Esophagus muscularis mucosa (tissue), 4 donors: ENCODE data around the gene HSPA1L. TPM values are rescaled to one million over a fixed set of nuclear protein-coding genes. Genes with fewer than 3 reads are reported as not detected.

ENCODE experiments used
- DNase-seq: peaks from one replicate; pipeline ENCODE4 v3.0.0-alpha.2; 2017; ENCODE audit errors: extremely low spot score
- H3K27ac ChIP-seq, 4 donors: fragments of 200-600 bp; sonication (generic); replicated peaks in 1 of 4; 1 replicate in 3 of 4; 2 replicates in 1 of 4; pipeline ENCODE4 v1.5.1; 2016 to 2019; ENCODE audit warnings: mild to moderate bottlenecking in 1 of 4
- H3K27me3 ChIP-seq, 4 donors: fragments of 200-600 bp; sonication (generic); one replicate each; pipeline versions ENCODE4 v1.5.1 to v1.6.0; 2016 to 2019
- H3K36me3 ChIP-seq, 4 donors: fragments of 200-600 bp; sonication (generic); one replicate each; pipeline ENCODE4 v1.5.1; 2016 to 2019
- H3K4me1 ChIP-seq, 4 donors: fragments of 200-600 bp; sonication (generic); one replicate each; pipeline ENCODE4 v1.5.1; 2016 to 2019
- H3K4me3 ChIP-seq, 4 donors: fragments of 200-600 bp; sonication (generic); 1 replicate in 2 of 4; 2 replicates in 2 of 4; pipeline ENCODE4 v1.5.1; 2016 to 2019; ENCODE audit warnings: mild to moderate bottlenecking in 4 of 4, moderate library complexity in 1 of 4
- H3K9me3 ChIP-seq, 4 donors: fragments of 200-600 bp; sonication (generic); 1 replicate in 3 of 4; 2 replicates in 1 of 4; pipeline ENCODE4 v1.5.1; 2016 to 2019
- CTCF ChIP-seq, 3 experiments: fragments of 200-600 bp in 2 of 3; fragments of 450-650 bp in 1 of 3; sonication (generic) in 2 of 3; IDR thresholded peaks; one replicate each; pipeline ENCODE4 v1.5.1; 2017 to 2019; ENCODE audit warnings: antibody characterized with exemption in 3 of 3, mild to moderate bottlenecking in 2 of 3, moderate library complexity in 1 of 3
- EP300 ChIP-seq: sonication (generic); formaldehyde crosslinking; IDR thresholded peaks from one replicate; pipeline ENCODE4 v1.6.1; 2017; ENCODE audit warnings: antibody characterized with exemption
- POLR2A ChIP-seq: fragments of 450-650 bp; IDR thresholded peaks from one replicate; pipeline ENCODE4 v1.6.1; 2017; ENCODE audit warnings: antibody characterized with exemption, moderate library complexity, mild to moderate bottlenecking, low read depth
- POLR2AphosphoS5 ChIP-seq, 2 donors: sonication (generic); formaldehyde crosslinking; IDR thresholded peaks; one replicate each; pipeline ENCODE4 v1.6.1; 2017; ENCODE audit warnings: antibody characterized with exemption in 2 of 2
- WGBS: methylation state at CpG from one replicate; pipeline ENCODE4 v1.1.5; 2018; 5-methylcytosine and 5-hydroxymethylcytosine counted together
- intact Hi-C: fragments of 100-400 bp; cut with DNase I; formaldehyde crosslinking; loops from one replicate; pipeline ENCODE4 v1.15.1; 2023
- small RNA-seq, 3 donors: library from RNA; depleted of rRNA; stranded (forward); fragments of <200 nt; gene quantifications; one replicate each; pipeline ENCODE3, GENCODE V24; 2016
- total RNA-seq, 4 donors: library from RNA; depleted of rRNA; stranded (reverse); fragments of >200 nt; gene quantifications; one replicate each; pipeline versions ENCODE4 v1.1.0 to v1.2.1, GENCODE V29; 2016

HSPA1L gene
- total RNA-seq, 4 donors from 2014 or later: 1.2 to 3.7 (median 2.6) TPM

DNA sequence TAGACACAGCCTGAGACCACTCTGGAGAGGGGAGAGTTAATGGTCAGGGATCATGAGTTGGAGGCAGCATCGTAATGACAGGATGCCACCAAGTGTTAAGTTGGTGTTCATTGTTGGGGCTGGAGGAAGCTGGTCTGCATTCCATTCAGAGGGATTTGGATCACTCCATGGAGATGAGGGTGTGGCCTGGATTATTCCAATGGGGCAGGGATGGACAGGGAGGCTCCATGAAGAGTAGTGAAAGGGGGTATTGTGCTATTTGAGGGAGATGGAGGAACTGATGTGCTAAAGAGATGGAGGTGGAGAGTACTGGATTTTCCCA, 51.5 kb downstream of the HSPA1L start:
- 22% methylated on average over 1 of the region's 1 CpG for WGBS
- intact Hi-C loops: no loop called here
- Histone ChIP-seq H3K9me3 (no peaks in the 10 kb centered on the region), H3K27me3 (peaks cover 0 to 3% (median 0%) of the 10 kb centered on the region in 4 donors), H3K36me3 (peaks cover 0 to 5% (median 0%) of the 10 kb centered on the region in 4 donors), H3K4me3 (no peak overlapping the region), H3K27ac (no peak overlapping the region), H3K4me1 (peaks cover 4 to 25% (median 19%) of the 10 kb centered on the region in 4 donors)
- no peak for TF ChIP-seq EP300
- no peak for TF ChIP-seq POLR2A
- no peak for DNase-seq

DNA sequence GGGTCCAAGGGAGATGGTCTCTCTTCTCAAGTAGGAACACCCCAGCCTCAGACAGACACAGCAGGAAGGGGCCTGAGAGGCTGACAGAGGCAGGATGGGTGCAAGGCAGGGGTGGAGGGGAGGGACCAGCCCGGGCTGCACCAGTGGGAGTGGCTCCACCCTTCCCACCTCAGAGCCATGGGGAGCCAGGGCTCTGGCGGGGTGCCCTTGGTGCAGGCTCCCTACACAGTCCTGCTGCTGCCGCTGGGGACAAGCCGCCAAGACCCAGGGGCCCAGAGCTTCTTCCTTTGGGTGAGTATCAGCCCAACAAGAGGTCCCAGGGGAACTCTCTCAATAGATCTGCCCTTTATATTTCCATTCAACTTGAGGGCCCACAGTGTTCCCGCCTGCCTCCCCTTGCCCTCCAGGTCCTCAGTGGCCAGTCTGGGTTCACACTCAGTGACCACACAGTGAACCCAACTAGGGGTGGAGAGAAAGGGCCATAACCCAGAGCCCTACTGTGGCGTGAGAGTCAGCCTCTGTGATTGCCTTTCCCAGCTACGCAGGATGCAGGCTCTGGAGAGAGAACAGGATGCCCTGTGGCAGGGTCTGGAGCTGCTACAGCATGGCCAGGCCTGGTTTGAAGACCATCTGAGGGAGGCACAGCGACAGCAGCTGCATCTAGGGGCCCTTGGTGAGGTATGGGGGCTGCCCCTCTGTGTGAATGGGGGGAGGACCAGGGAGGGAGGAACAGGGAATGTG, 52.0 kb downstream of the HSPA1L start:
- no peak for DNase-seq
- peaks cover 0 to 5% (median 0%) of the 10 kb centered on the region in 4 donors for H3K36me3 ChIP-seq
- no peak overlapping the region for H3K27ac ChIP-seq
- TF ChIP-seq CTCF (IDR thresholded peaks at IDR 0.05) (no peak), POLR2AphosphoS5 (IDR thresholded peaks at IDR 0.05) (no peak), EP300 (no peak), POLR2A (no peak)
- peaks cover 0 to 3% (median 0%) of the 10 kb centered on the region in 4 donors for H3K27me3 ChIP-seq
- intact Hi-C loops: no loop called here
- WGBS: 77% methylated on average over 3 of the region's 8 CpGs
- H3K4me3 ChIP-seq: no peak overlapping the region
- H3K4me1 ChIP-seq: peaks cover 4 to 25% (median 19%) of the 10 kb centered on the region in 4 donors
- no peaks in the 10 kb centered on the region for H3K9me3 ChIP-seq

- H3K27me3 ChIP-seq: peaks cover 0 to 3% (median 0%) of the 10 kb centered on the region in 4 donors
- H3K27ac ChIP-seq: no peak within 1 kb of the TSS
- peaks cover 4 to 25% (median 19%) of the 10 kb centered on the region in 4 donors for H3K4me1 ChIP-seq
- intact Hi-C loops: no loop called here
- WGBS: 74% methylated on average over 4 of the region's 4 CpGs
- H3K36me3 ChIP-seq: peaks cover 0 to 5% (median 0%) of the 10 kb centered on the region in 4 donors
- TF ChIP-seq EP300 (no peak), POLR2AphosphoS5 (IDR thresholded peaks at IDR 0.05) (no peak), POLR2A (no peak), CTCF (IDR thresholded peaks at IDR 0.05) (no peak)
- H3K9me3 ChIP-seq: no peaks in the 10 kb centered on the region
- H3K4me3 ChIP-seq: no peak within 1 kb of the TSS
- DNase-seq: no peak
These were observed 52.7 kb downstream of the HSPA1L start, which contains the start of gene SAPCD1 for GRCh38 chr6:31762356-31762755. TSS of gene SAPCD1 (plus strand) at chr6:31762656. CDS start at chr6:31763055, 399 bp downstream.

GRCh38 chr6:31761343-31761742, 53.7 kb downstream of the HSPA1L start:
- no peak for DNase-seq
- Histone ChIP-seq H3K4me3 (no peak overlapping the region), H3K4me1 (peaks cover 4 to 21% (median 16%) of the 10 kb centered on the region in 4 donors), H3K27ac (no peak overlapping the region), H3K9me3 (no peaks in the 10 kb centered on the region), H3K27me3 (peaks cover 0 to 2% (median 0%) of the 10 kb centered on the region in 4 donors), H3K36me3 (peaks cover 0 to 5% (median 0%) of the 10 kb centered on the region in 4 donors)
- intact Hi-C loops: no loop called here
- WGBS: 95% methylated on average over 8 of the region's 8 CpGs
- TF ChIP-seq CTCF (IDR thresholded peaks at IDR 0.05) (no peak), POLR2A (no peak)

DNA sequence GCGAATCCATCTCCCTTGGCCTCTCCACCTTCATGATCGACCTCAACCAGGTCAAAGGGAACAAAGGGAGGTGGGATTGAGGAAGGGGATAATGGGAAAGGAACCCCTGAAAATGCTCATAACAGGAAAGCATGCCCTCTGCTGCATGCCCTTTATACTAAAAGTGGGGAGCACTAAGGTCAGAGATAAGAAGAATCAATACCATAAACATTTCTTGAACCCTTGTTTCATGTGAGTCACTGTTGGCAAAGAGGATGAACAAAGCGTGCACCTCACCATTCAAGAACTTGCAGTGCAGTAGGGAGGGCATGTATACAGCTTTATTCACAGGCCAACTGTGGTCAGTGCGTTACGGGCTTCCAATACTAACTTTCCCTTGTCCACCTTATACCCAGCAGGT, 54.3 kb downstream of the HSPA1L start:
- 91% methylated on average over 5 of the region's 5 CpGs for WGBS
- Histone ChIP-seq H3K36me3 (peaks cover 0 to 5% (median 0%) of the 10 kb centered on the region in 4 donors), H3K9me3 (no peaks in the 10 kb centered on the region), H3K4me3 (no peak overlapping the region), H3K27me3 (no peaks in the 10 kb centered on the region), H3K27ac (no peak overlapping the region), H3K4me1 (peaks cover 4 to 15% (median 11%) of the 10 kb centered on the region in 4 donors)
- DNase-seq: no peak
- intact Hi-C loops: no loop called here
- TF ChIP-seq POLR2A (no peak), POLR2AphosphoS5 (IDR thresholded peaks at IDR 0.05) (no peak), EP300 (no peak), CTCF (IDR thresholded peaks at IDR 0.05) (no peak)

Small RNAs within 50 kb of the gene (small RNA-seq; reads per million reads assigned to genes)
- gene MSH5-SAPCD1 (0 reads per million in 3 donors), gene RF00019 (0 reads per million in 3 donors), gene SAPCD1 (0 reads per million in 3 donors), gene SNORD48 (331 to 1,346 (median 343) reads per million in 3 donors), gene SNORD52 (0 reads per million in 3 donors)

Other genes with a start within 250 kb of the HSPA1L start
- not detected for gene LTA, start 243.0 kb downstream of the HSPA1L start, total RNA-seq
- gene TNF, start 239.7 kb downstream of the HSPA1L start, total RNA-seq: 1 to 10 TPM in 1 of 4 donors, under 1 TPM in 1, not detected in 2; 0.17 to 1.5 TPM
- gene LTB, start 232.9 kb downstream of the HSPA1L start, total RNA-seq: 1 to 10 TPM in 1 of 4 donors, under 1 TPM in 1, not detected in 2; 0.57 to 1.5 TPM
- gene LST1, start 229.0 kb downstream of the HSPA1L start, total RNA-seq: 1 to 10 TPM; 1.9 to 9.3 (median 6.8) TPM
- not detected for gene NCR3, start 222.3 kb downstream of the HSPA1L start, total RNA-seq
- gene AIF1, start 200.0 kb downstream of the HSPA1L start, total RNA-seq: 10 to 100 TPM in 3 of 4 donors, 1 to 10 TPM in 1; 9.4 to 41.9 (median 14.4) TPM
- 100 to 1,000 TPM in 2 of 4 donors, 10 to 100 TPM in 2; 68.8 to 138 (median 89.2) TPM for gene PRRC2A, start 194.6 kb downstream of the HSPA1L start, total RNA-seq
- gene BAG6, start 162.6 kb downstream of the HSPA1L start, total RNA-seq: 100 to 1,000 TPM; 173 to 283 (median 217) TPM
- 1 to 10 TPM; 1.5 to 3.3 (median 2.0) TPM for gene APOM, start 159.4 kb downstream of the HSPA1L start, total RNA-seq
- gene C6orf47, start 154.5 kb downstream of the HSPA1L start, total RNA-seq: 10 to 100 TPM; 24.5 to 39.6 (median 34.0) TPM
- 10 to 100 TPM; 15.8 to 21.0 (median 19.4) TPM for gene GPANK1, start 150.3 kb downstream of the HSPA1L start, total RNA-seq
- gene CSNK2B, start 149.2 kb downstream of the HSPA1L start, total RNA-seq: 100 to 1,000 TPM; 132 to 188 (median 153) TPM
- 1 to 10 TPM; 2.9 to 4.0 (median 3.2) TPM for gene LY6G5B, start 145.3 kb downstream of the HSPA1L start, total RNA-seq
- 1 to 10 TPM in 2 of 4 donors, not detected in 2; 2.0 to 2.9 TPM for gene LY6G5C, start 134.2 kb downstream of the HSPA1L start, total RNA-seq
- gene ABHD16A, start 112.0 kb downstream of the HSPA1L start, total RNA-seq: 10 to 100 TPM; 44.9 to 57.9 (median 52.8) TPM
- gene LY6G6F, start 108.4 kb downstream of the HSPA1L start, total RNA-seq: not detected
- gene LY6G6D, start 99.9 kb downstream of the HSPA1L start, total RNA-seq: not detected
- not detected for gene LY6G6C, start 93.5 kb downstream of the HSPA1L start, total RNA-seq
- gene MPIG6B, start 91.9 kb downstream of the HSPA1L start, total RNA-seq: not detected
- gene DDAH2, start 86.0 kb downstream of the HSPA1L start, total RNA-seq: 100 to 1,000 TPM in 2 of 4 donors, 10 to 100 TPM in 2; 78.1 to 119 (median 100) TPM
- gene CLIC1, start 78.8 kb downstream of the HSPA1L start, total RNA-seq: 100 to 1,000 TPM; 208 to 379 (median 290) TPM
- 1 to 10 TPM; 4.0 to 6.4 (median 4.5) TPM for gene MSH5, start 75.3 kb downstream of the HSPA1L start, total RNA-seq
- under 1 TPM in 1 of 4 donors, not detected in 3; 0.83 TPM for gene SAPCD1, start 52.6 kb downstream of the HSPA1L start, total RNA-seq
- gene VWA7, start 38.0 kb downstream of the HSPA1L start, total RNA-seq: under 1 TPM in 3 of 4 donors, not detected in 1; 0.40 to 0.50 (median 0.45) TPM
- 10 to 100 TPM; 25.0 to 53.2 (median 34.8) TPM for gene VARS1, start 19.5 kb downstream of the HSPA1L start, total RNA-seq
- 10 to 100 TPM; 24.2 to 41.5 (median 32.9) TPM for gene LSM2, start 8.3 kb downstream of the HSPA1L start, total RNA-seq
- 100 to 1,000 TPM; 235 to 451 (median 370) TPM for gene HSPA1A, start 260 bp upstream of the HSPA1L start, total RNA-seq
- 100 to 1,000 TPM; 120 to 315 (median 274) TPM for gene HSPA1B, start 12.5 kb upstream of the HSPA1L start, total RNA-seq
- gene NEU1, start 47.5 kb upstream of the HSPA1L start, total RNA-seq: 10 to 100 TPM; 24.9 to 39.6 (median 34.9) TPM
- under 1 TPM in 2 of 4 donors, not detected in 2; 0.19 to 0.80 TPM for gene SLC44A4, start 63.7 kb upstream of the HSPA1L start, total RNA-seq
- 10 to 100 TPM; 25.7 to 48.4 (median 38.1) TPM for gene EHMT2, start 82.4 kb upstream of the HSPA1L start, total RNA-seq
- 1 to 10 TPM in 3 of 4 donors, under 1 TPM in 1; 0.66 to 2.5 (median 1.6) TPM for gene ZBTB12, start 86.8 kb upstream of the HSPA1L start, total RNA-seq
- 10 to 100 TPM in 3 of 4 donors, 1 to 10 TPM in 1; 10.0 to 15.4 (median 12.6) TPM for gene C2, start 112.4 kb upstream of the HSPA1L start, total RNA-seq
- gene CFB, start 130.8 kb upstream of the HSPA1L start, total RNA-seq: 10 to 100 TPM; 11.6 to 28.7 (median 12.7) TPM
- gene NELFE, start 143.7 kb upstream of the HSPA1L start, total RNA-seq: 10 to 100 TPM; 79.3 to 81.7 (median 81.1) TPM
- 10 to 100 TPM; 23.3 to 33.2 (median 28.5) TPM for gene SKIC2, start 143.9 kb upstream of the HSPA1L start, total RNA-seq
- 10 to 100 TPM; 12.9 to 18.4 (median 15.9) TPM for gene DXO, start 156.9 kb upstream of the HSPA1L start, total RNA-seq
- 100 to 1,000 TPM in 2 of 4 donors, 10 to 100 TPM in 2; 31.6 to 187 (median 98.2) TPM for gene C4A, start 166.8 kb upstream of the HSPA1L start, total RNA-seq
- 100 to 1,000 TPM in 1 of 4 donors, 10 to 100 TPM in 3; 45.3 to 203 (median 75.8) TPM for gene C4B, start 199.5 kb upstream of the HSPA1L start, total RNA-seq
- 1 to 10 TPM in 3 of 4 donors, under 1 TPM in 1; 0.33 to 3.7 (median 1.9) TPM for gene CYP21A2, start 223.1 kb upstream of the HSPA1L start, total RNA-seq